ENCODE data around the gene TRPV5.

- TF ChIP-seq CTCF (IDR thresholded peaks at IDR 0.05 in 4 of 5, conservative IDR thresholded peaks at IDR 0.05 in 1 of 5) (no peak), POLR2A (IDR thresholded peaks at IDR 0.05) (no peak)
Observed at GRCh38 chr7:142948603-142949002, 15.1 kb upstream of the TRPV5 start.

Data from gastrocnemius medialis (tissue), 4 donors.